HFFc6 (cell line): ENCODE results near the gene SHB. TPM values are rescaled to one million over a fixed set of nuclear protein-coding genes. Genes with fewer than 3 reads are reported as not detected.

ENCODE experiments used
- DNase-seq: peaks from one replicate; pipeline ENCODE4 v3.0.0-alpha.2; 2018
- H3K27ac Mint-ChIP-seq: 2 replicates; pipeline ENCODE4 v1.8.0; 2020; ENCODE audit warnings: mild to moderate bottlenecking, mixed read lengths
- H3K27me3 Mint-ChIP-seq: 2 replicates; pipeline ENCODE4 v1.8.0; 2021; ENCODE audit warnings: mild to moderate bottlenecking, moderate library complexity, mixed read lengths; ENCODE audit not compliant: insufficient read depth
- H3K36me3 Mint-ChIP-seq: 2 replicates; pipeline ENCODE4 v1.8.0; 2021; ENCODE audit warnings: low read depth, mixed read lengths
- H3K4me1 Mint-ChIP-seq: 2 replicates; pipeline ENCODE4 v1.8.0; 2020; ENCODE audit warnings: low read depth, mixed read lengths
- H3K4me3 Mint-ChIP-seq: 2 replicates; pipeline ENCODE4 v1.8.0; 2020; ENCODE audit warnings: mild to moderate bottlenecking, moderate library complexity, mixed read lengths
- H3K9me3 Mint-ChIP-seq: 2 replicates; pipeline ENCODE4 v1.8.0; 2020; ENCODE audit warnings: mild to moderate bottlenecking, mixed read lengths
- CTCF ChIP-seq: fragments of 200-600 bp; sonication (generic); IDR thresholded peaks from 2 replicates; pipeline ENCODE4 v1.5.0; 2021; ENCODE audit warnings: antibody characterized with exemption, mild to moderate bottlenecking
- total RNA-seq, 6 experiments: library from RNA; stranded (reverse); fragmentation: NEBNext Ultra II Directional; extraction: Animal tissue kit (Norgen Biotek cat#: 25700); gene quantifications; 2 replicates in 1 of 6; 3 replicates in 5 of 6; pipeline ENCODE4 v1.2.3, GENCODE V29; 2021

SHB gene
- total RNA-seq, 6 experiments from 2014 or later = 26.8 to 29.8 (median 28.6) TPM

GRCh38 chr9:37946971-37947370, 122.1 kb downstream of the SHB start:
- DNase-seq = no peak
- H3K36me3 Mint-ChIP-seq = peaks cover 34% of the 10 kb centered on the region
- TF ChIP-seq CTCF = no peak
- no peak overlapping the region; the same call in 1 of the 2 replicates for H3K27ac Mint-ChIP-seq
- peaks cover 82% of the 10 kb centered on the region for H3K4me1 Mint-ChIP-seq
- H3K4me3 Mint-ChIP-seq = no peak overlapping the region
- no peaks in the 10 kb centered on the region for H3K9me3 Mint-ChIP-seq
- peaks cover 4% of the 10 kb centered on the region for H3K27me3 Mint-ChIP-seq

GRCh38 chr9:37946041-37946440, 123.0 kb downstream of the SHB start:
- Mint-ChIP-seq H3K27me3 (peaks cover 7% of the 10 kb centered on the region), H3K36me3 (peaks cover 26% of the 10 kb centered on the region), H3K27ac (peak overlapping the region; percentile 89; the same call in 1 of the 2 replicates), H3K9me3 (no peaks in the 10 kb centered on the region), H3K4me3 (no peak overlapping the region), H3K4me1 (peaks cover 76% of the 10 kb centered on the region)
- TF ChIP-seq CTCF = no peak
- no peak for DNase-seq

GRCh38 chr9:37944671-37945481, 124.2 kb downstream of the SHB start:
- Mint-ChIP-seq H3K27me3 (peaks cover 7% of the 10 kb centered on the region), H3K9me3 (no peaks in the 10 kb centered on the region), H3K4me1 (peaks cover 76% of the 10 kb centered on the region), H3K36me3 (peaks cover 16% of the 10 kb centered on the region; the same call in 1 of the 2 replicates), H3K27ac (peak overlapping the region; percentile 89), H3K4me3 (peak overlapping the region; percentile 75)
- peak; percentile 57 for DNase-seq
- no peak for TF ChIP-seq CTCF

GRCh38 chr9:37944266-37944650, 124.8 kb downstream of the SHB start:
- peaks cover 76% of the 10 kb centered on the region for H3K4me1 Mint-ChIP-seq
- no peaks in the 10 kb centered on the region for H3K9me3 Mint-ChIP-seq
- peak overlapping the region; percentile 73; the same call in 1 of the 2 replicates for H3K4me3 Mint-ChIP-seq
- TF ChIP-seq CTCF = no peak
- peaks cover 7% of the 10 kb centered on the region for H3K27me3 Mint-ChIP-seq
- H3K27ac Mint-ChIP-seq = peak overlapping the region; percentile 89
- H3K36me3 Mint-ChIP-seq = peaks cover 16% of the 10 kb centered on the region; the same call in 1 of the 2 replicates
- DNase-seq = no peak

- peaks cover 80% of the 10 kb centered on the region for H3K4me1 Mint-ChIP-seq
- H3K27ac Mint-ChIP-seq = peak overlapping the region; percentile 89
- peak overlapping the region; percentile 73 for H3K4me3 Mint-ChIP-seq
Observed at GRCh38 chr9:37943345-37944265, 125.4 kb downstream of the SHB start.

More at GRCh38 chr9:37943345-37944265, 125.4 kb downstream of the SHB start:
- peaks cover 7% of the 10 kb centered on the region for H3K27me3 Mint-ChIP-seq
- H3K36me3 Mint-ChIP-seq = peaks cover 16% of the 10 kb centered on the region; the same call in 1 of the 2 replicates
- TF ChIP-seq CTCF = no peak
- no peaks in the 10 kb centered on the region for H3K9me3 Mint-ChIP-seq
- DNase-seq = peak; percentile 92
